NCI-H510A (cell line): ENCODE results near the gene CAAP1.
"Not testable (repeated sequence)": the region's sequence is repeated elsewhere in the genome, so short reads cannot be mapped to it uniquely, and the experiment has no call there.

ENCODE experiments used
- DNase-seq: peaks from one replicate; lab custom pipeline; 2025; lab: John Stamatoyannopoulos, UW

CAAP1 gene

GRCh38 chr9:26892251-26893029 is at the start of gene CAAP1:
CAAP1 (minus strand) TSS chr9:26892802; CDS start chr9:26892715, 87 bp downstream.
- peak; percentile 76 for DNase-seq

- no peak for DNase-seq
Measured at GRCh38 chr9:26940779-26941178, 48.2 kb upstream of the CAAP1 start.

GRCh38 chr9:26939955-26940711 is 47.5 kb upstream of the CAAP1 start:
- no peak for DNase-seq

- no peak for DNase-seq
Measured at GRCh38 chr9:26937816-26938371, 45.3 kb upstream of the CAAP1 start.

- no peak for DNase-seq
Measured at GRCh38 chr9:26935847-26936246, 43.2 kb upstream of the CAAP1 start.

- DNase-seq: no peak
Measured at GRCh38 chr9:26928902-26929495, 36.4 kb upstream of the CAAP1 start.

- DNase-seq: no peak
Measured at GRCh38 chr9:26925609-26926008, 33.0 kb upstream of the CAAP1 start.

GRCh38 chr9:26919698-26920097 is 27.1 kb upstream of the CAAP1 start:
- no peak for DNase-seq

- DNase-seq: no peak
Measured at GRCh38 chr9:26913138-26913668, 20.6 kb upstream of the CAAP1 start.

GRCh38 chr9:26904671-26905070 is 12.1 kb upstream of the CAAP1 start:
- DNase-seq: no peak

GRCh38 chr9:26904070-26904469 is 11.5 kb upstream of the CAAP1 start:
- no peak for DNase-seq

GRCh38 chr9:26893030-26893676 is 551 bp upstream of the CAAP1 start:
- DNase-seq: no peak

GRCh38 chr9:26891726-26892125 is 876 bp downstream of the CAAP1 start:
- DNase-seq: no peak

- no peak for DNase-seq
Measured at GRCh38 chr9:26888271-26888670, 4.3 kb downstream of the CAAP1 start.

GRCh38 chr9:26882154-26882553 is 10.4 kb downstream of the CAAP1 start:
- no peak for DNase-seq

GRCh38 chr9:26880262-26880661 is 12.3 kb downstream of the CAAP1 start:
- no peak for DNase-seq

GRCh38 chr9:26875155-26875554 is 17.4 kb downstream of the CAAP1 start:
- DNase-seq: not testable (repeated sequence)

- no peak for DNase-seq
Measured at GRCh38 chr9:26870292-26870691, 22.3 kb downstream of the CAAP1 start.

- DNase-seq: no peak
Measured at GRCh38 chr9:26863074-26863473, 29.5 kb downstream of the CAAP1 start.

GRCh38 chr9:26856413-26857032 is 36.1 kb downstream of the CAAP1 start:
- DNase-seq: no peak

- DNase-seq: no peak
Measured at GRCh38 chr9:26850995-26851394, 41.6 kb downstream of the CAAP1 start.
